Esophagus (tissue), 2 donors: ENCODE data around the gene CAPN8. TPM values are rescaled to one million over a fixed set of nuclear protein-coding genes. Genes with fewer than 3 reads are reported as not detected.

Experiments
- H3K27ac ChIP-seq, 2 donors: one replicate each; pipeline ENCODE4 v1.5.1; 2013; ENCODE audit warnings: low read depth in 2 of 2, mild to moderate bottlenecking in 2 of 2, inconsistent platforms in 1 of 2, low read length in 1 of 2, moderate library complexity in 1 of 2
- H3K27me3 ChIP-seq, 2 donors: one replicate each; pipeline ENCODE4 v1.6.1; 2013; ENCODE audit warnings: low read length in 2 of 2, control low read depth in 1 of 2, mild to moderate bottlenecking in 1 of 2; ENCODE audit not compliant: insufficient read depth in 2 of 2, control insufficient read depth in 1 of 2
- H3K36me3 ChIP-seq, 2 donors: one replicate each; pipeline ENCODE4 v1.6.1; 2013; ENCODE audit warnings: low read length in 1 of 2; ENCODE audit not compliant: control insufficient read depth in 2 of 2, insufficient read depth in 2 of 2
- H3K4me1 ChIP-seq, 2 donors: one replicate each; pipeline ENCODE4 v1.6.1; 2013; ENCODE audit warnings: low read length in 1 of 2; ENCODE audit not compliant: control insufficient read depth in 2 of 2, insufficient read depth in 2 of 2
- H3K4me3 ChIP-seq, 2 donors: one replicate each; pipeline ENCODE4 v1.5.1; 2013; ENCODE audit warnings: low read length in 2 of 2, mild to moderate bottlenecking in 2 of 2, low read depth in 1 of 2, moderate library complexity in 1 of 2
- H3K9me3 ChIP-seq, 2 donors: one replicate each; pipeline ENCODE4 v1.6.1; 2013; ENCODE audit warnings: mild to moderate bottlenecking in 2 of 2, low read depth in 1 of 2, low read length in 1 of 2, moderate library complexity in 1 of 2; ENCODE audit not compliant: control insufficient read depth in 2 of 2, insufficient read depth in 1 of 2
- WGBS, 2 donors: extraction: QIAGEN DNeasy Blood & Tissue Kit; methylation state at CpG; one replicate each; pipeline ENCODE4 v1.1.7; 2013; 5-methylcytosine and 5-hydroxymethylcytosine counted together
- polyA plus RNA-seq, 2 donors: library from polyadenylated mRNA; stranded (reverse); fragments of 200-250 nt; gene quantifications; one replicate each; pipeline ENCODE4 v1.2.3, GENCODE V29; 2013
- donor health status: healthy with polysubstance abuse.
- donor health status: Bipolar disorder and iron deficiency.

Gene CAPN8
- polyA plus RNA-seq, 2 donors: 0.56 to 1.5 TPM

GRCh38 chr1:223680188-223680587, 14.7 kb upstream of the CAPN8 start:
- Histone ChIP-seq H3K9me3 (no peaks in the 10 kb centered on the region), H3K36me3 (no peaks in the 10 kb centered on the region), H3K27me3 (no peaks in the 10 kb centered on the region), H3K4me3 (no peak overlapping the region), H3K27ac (no peak overlapping the region), H3K4me1 (peaks cover 0 to 3% of the 10 kb centered on the region in 2 donors)
- 92 to 97% methylated on average over 2 of the region's 2 CpGs for WGBS, 2 donors

- Histone ChIP-seq H3K4me1 (peaks cover 0 to 3% of the 10 kb centered on the region in 2 donors), H3K9me3 (peaks cover 3 to 4% of the 10 kb centered on the region in 2 donors), H3K36me3 (no peaks in the 10 kb centered on the region), H3K4me3 (no peak overlapping the region), H3K27me3 (no peaks in the 10 kb centered on the region), H3K27ac (no peak overlapping the region)
- 83 to 87% methylated on average over 6 of the region's 6 CpGs for WGBS, 2 donors
Measured at GRCh38 chr1:223678841-223679240, 13.3 kb upstream of the CAPN8 start.

GRCh38 chr1:223674119-223674890, 8.8 kb upstream of the CAPN8 start:
- peaks cover 0 to 3% of the 10 kb centered on the region in 2 donors for H3K4me1 ChIP-seq
- WGBS, 2 donors: 68 to 72% methylated on average over 5 of the region's 5 CpGs

GRCh38 chr1:223670458-223671159, 5.1 kb upstream of the CAPN8 start:
- 63 to 65% methylated on average over 7 of the region's 7 CpGs for WGBS, 2 donors
- Histone ChIP-seq H3K36me3 (no peaks in the 10 kb centered on the region), H3K4me1 (peaks cover 0 to 6% of the 10 kb centered on the region in 2 donors), H3K27ac (no peak overlapping the region), H3K27me3 (no peaks in the 10 kb centered on the region), H3K9me3 (peaks cover 3 to 4% of the 10 kb centered on the region in 2 donors), H3K4me3 (no peak overlapping the region)

More at GRCh38 chr1:223674119-223674890, 8.8 kb upstream of the CAPN8 start:
- Histone ChIP-seq H3K27ac (no peak overlapping the region), H3K36me3 (no peaks in the 10 kb centered on the region), H3K27me3 (no peaks in the 10 kb centered on the region), H3K4me3 (no peak overlapping the region), H3K9me3 (peaks cover 3 to 4% of the 10 kb centered on the region in 2 donors)

- peaks cover 0 to 11% of the 10 kb centered on the region in 2 donors for H3K4me1 ChIP-seq
- no peaks in the 10 kb centered on the region for H3K27me3 ChIP-seq
- 49 to 56% methylated on average over 6 of the region's 6 CpGs for WGBS, 2 donors
- no peak overlapping the region for H3K27ac ChIP-seq
- no peaks in the 10 kb centered on the region for H3K36me3 ChIP-seq
- no peak overlapping the region for H3K4me3 ChIP-seq
- peaks cover under 1 to 2% of the 10 kb centered on the region in 2 donors for H3K9me3 ChIP-seq
Measured at GRCh38 chr1:223669003-223669795, 3.7 kb upstream of the CAPN8 start.

GRCh38 chr1:223667484-223668182, 2.1 kb upstream of the CAPN8 start:
- Histone ChIP-seq H3K4me3 (no peak overlapping the region), H3K36me3 (no peaks in the 10 kb centered on the region), H3K9me3 (peaks cover 0 to 2% of the 10 kb centered on the region in 2 donors), H3K4me1 (peaks cover 0 to 11% of the 10 kb centered on the region in 2 donors), H3K27me3 (no peaks in the 10 kb centered on the region), H3K27ac (no peak overlapping the region)
- 84 to 91% methylated on average over 3 of the region's 3 CpGs for WGBS, 2 donors

GRCh38 chr1:223664106-223664505, 1.4 kb downstream of the CAPN8 start:
- Histone ChIP-seq H3K27me3 (no peaks in the 10 kb centered on the region), H3K9me3 (peaks cover 0 to 2% of the 10 kb centered on the region in 2 donors), H3K36me3 (no peaks in the 10 kb centered on the region), H3K4me1 (peaks cover 0 to 8% of the 10 kb centered on the region in 2 donors), H3K27ac (no peak overlapping the region), H3K4me3 (no peak overlapping the region)
- 74 to 79% methylated on average over 5 of the region's 5 CpGs for WGBS, 2 donors

GRCh38 chr1:223662943-223663342, 2.6 kb downstream of the CAPN8 start:
- WGBS, 2 donors: 60 to 70% methylated on average over 5 of the region's 5 CpGs
- no peaks in the 10 kb centered on the region for H3K36me3 ChIP-seq
- H3K27ac ChIP-seq: no peak overlapping the region
- H3K9me3 ChIP-seq: peaks cover 0 to 2% of the 10 kb centered on the region in 2 donors
- H3K4me3 ChIP-seq: no peak overlapping the region
- no peaks in the 10 kb centered on the region for H3K27me3 ChIP-seq
- H3K4me1 ChIP-seq: peaks cover 0 to 5% of the 10 kb centered on the region in 2 donors

- no peaks in the 10 kb centered on the region for H3K36me3 ChIP-seq
- 81 to 92% methylated on average over 4 of the region's 4 CpGs for WGBS, 2 donors
- no peak overlapping the region for H3K27ac ChIP-seq
- H3K4me1 ChIP-seq: no peaks in the 10 kb centered on the region
- H3K27me3 ChIP-seq: no peaks in the 10 kb centered on the region
- H3K9me3 ChIP-seq: no peaks in the 10 kb centered on the region
- no peak overlapping the region for H3K4me3 ChIP-seq
Measured at GRCh38 chr1:223659711-223660110, 5.8 kb downstream of the CAPN8 start.
